Uterus (tissue), 4 donors: Measurements from ENCODE around the gene CEBPG. TPM values are rescaled to one million over a fixed set of nuclear protein-coding genes. Genes with fewer than 3 reads are reported as not detected.

Source experiments
- DNase-seq, 2 donors: peaks; one replicate each; pipeline ENCODE4 v3.0.0-alpha.2; 2019 to 2020
- H3K27ac ChIP-seq, 2 donors: fragments of 200-600 bp; sonication (generic); 1 replicate in 1 of 2; 2 replicates in 1 of 2; pipeline ENCODE4 v1.5.1; 2016 to 2018
- H3K27me3 ChIP-seq, 2 donors: fragments of 200-600 bp; sonication (generic); one replicate each; pipeline ENCODE4 v1.5.1; 2018 to 2019; ENCODE audit warnings: control low read depth in 1 of 2
- H3K36me3 ChIP-seq, 2 donors: fragments of 200-600 bp; sonication (generic); one replicate each; pipeline ENCODE4 v1.5.1; 2019; ENCODE audit warnings: control low read depth in 1 of 2
- H3K4me1 ChIP-seq, 2 donors: fragments of 200-600 bp; sonication (generic); one replicate each; pipeline ENCODE4 v1.5.1; 2018 to 2019; ENCODE audit warnings: control low read depth in 1 of 2
- H3K4me3 ChIP-seq, 2 donors: fragments of 200-600 bp; sonication (generic); 1 replicate in 1 of 2; 2 replicates in 1 of 2; pipeline ENCODE4 v1.5.1; 2018 to 2019; ENCODE audit warnings: mild to moderate bottlenecking in 1 of 2
- H3K9me3 ChIP-seq, 2 donors: fragments of 200-600 bp; sonication (generic); one replicate each; pipeline ENCODE4 v1.5.1; 2019; ENCODE audit warnings: control low read depth in 1 of 2
- CTCF ChIP-seq, 4 experiments: fragments of 200-600 bp in 2 of 4; fragments of 450-650 bp in 2 of 4; sonication (generic) in 2 of 4; IDR thresholded peaks; one replicate each; pipeline ENCODE4 v1.5.1; 2016 to 2019; ENCODE audit warnings: antibody characterized with exemption in 4 of 4, mild to moderate bottlenecking in 2 of 4, moderate library complexity in 1 of 4
- POLR2A ChIP-seq, 2 donors: fragments of 450-650 bp; IDR thresholded peaks; one replicate each; pipeline ENCODE4 v1.6.1; 2016; ENCODE audit warnings: antibody characterized with exemption in 2 of 2, mild to moderate bottlenecking in 1 of 2, moderate library complexity in 1 of 2
- intact Hi-C: fragments of 100-400 bp; cut with DNase I; formaldehyde crosslinking; loops from one replicate; pipeline ENCODE4 v1.15.1; 2023; ENCODE audit warnings: low total_unique reads
- total RNA-seq, 4 donors: library from RNA; depleted of rRNA in 3 of 4; stranded (reverse); fragments of >200 nt in 3 of 4; gene quantifications; one replicate each; pipeline versions ENCODE4 v1.1.0 to v1.2.4, GENCODE V29; 2014 to 2023
- donor health status: DM: yes; HTN: yes; CAD: no.

CEBPG gene
- total RNA-seq, 4 donors from 2014 or later = 10.3 to 33.3 (median 25.5) TPM

DNA sequence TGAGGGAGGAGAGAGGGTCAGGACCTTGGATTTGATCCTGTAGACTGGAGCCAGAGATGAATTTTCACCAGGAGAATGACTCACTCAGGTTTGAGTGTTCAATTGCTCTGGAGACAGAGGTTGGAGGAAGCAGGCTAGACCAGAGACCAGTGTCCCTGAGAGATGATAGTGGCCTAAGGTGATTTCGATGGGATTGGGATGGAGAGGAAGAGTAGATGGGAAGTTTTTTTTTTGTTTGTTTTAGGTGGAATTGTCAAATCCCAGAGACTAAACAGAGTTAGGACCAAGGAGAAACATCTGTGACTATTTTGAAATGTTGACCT, 2.3 kb downstream of the CEBPG start:
- TF ChIP-seq POLR2A (IDR thresholded peaks at IDR 0.05) = no peak
- TF ChIP-seq CTCF (IDR thresholded peaks at IDR 0.05) = no peak
- H3K27me3 ChIP-seq = no peaks in the 10 kb centered on the region
- intact Hi-C loops = no loop called here
- H3K9me3 ChIP-seq = no peaks in the 10 kb centered on the region
- H3K27ac ChIP-seq = peak overlapping the region; percentile 93 to 100
- DNase-seq = peak; percentile 61 to 69
- peaks cover 0 to 9% of the 10 kb centered on the region in 2 donors for H3K4me1 ChIP-seq
- no peak overlapping the region for H3K4me3 ChIP-seq
- no peaks in the 10 kb centered on the region for H3K36me3 ChIP-seq

GRCh38 chr19:33376423-33376822, 2.9 kb downstream of the CEBPG start:
- peaks cover 0 to 9% of the 10 kb centered on the region in 2 donors for H3K4me1 ChIP-seq
- H3K36me3 ChIP-seq = no peaks in the 10 kb centered on the region
- intact Hi-C loops = no loop called here
- DNase-seq = peak; percentile 67 to 85
- no peaks in the 10 kb centered on the region for H3K9me3 ChIP-seq
- H3K27ac ChIP-seq = peak overlapping the region; percentile 93 to 100
- TF ChIP-seq POLR2A (IDR thresholded peaks at IDR 0.05) = no peak
- no peak for TF ChIP-seq CTCF (IDR thresholded peaks at IDR 0.05)
- H3K4me3 ChIP-seq = no peak overlapping the region
- H3K27me3 ChIP-seq = no peaks in the 10 kb centered on the region

GRCh38 chr19:33376941-33377557, 3.5 kb downstream of the CEBPG start:
- Histone ChIP-seq H3K4me1 (peaks cover 0 to 9% of the 10 kb centered on the region in 2 donors), H3K27me3 (no peaks in the 10 kb centered on the region), H3K4me3 (no peak overlapping the region), H3K9me3 (no peaks in the 10 kb centered on the region), H3K36me3 (no peaks in the 10 kb centered on the region), H3K27ac (peak overlapping the region; percentile 4 to 100)
- no peak for DNase-seq
- intact Hi-C loops = no loop called here
- TF ChIP-seq CTCF (IDR thresholded peaks at IDR 0.05) (no peak), POLR2A (IDR thresholded peaks at IDR 0.05) (no peak)

DNA sequence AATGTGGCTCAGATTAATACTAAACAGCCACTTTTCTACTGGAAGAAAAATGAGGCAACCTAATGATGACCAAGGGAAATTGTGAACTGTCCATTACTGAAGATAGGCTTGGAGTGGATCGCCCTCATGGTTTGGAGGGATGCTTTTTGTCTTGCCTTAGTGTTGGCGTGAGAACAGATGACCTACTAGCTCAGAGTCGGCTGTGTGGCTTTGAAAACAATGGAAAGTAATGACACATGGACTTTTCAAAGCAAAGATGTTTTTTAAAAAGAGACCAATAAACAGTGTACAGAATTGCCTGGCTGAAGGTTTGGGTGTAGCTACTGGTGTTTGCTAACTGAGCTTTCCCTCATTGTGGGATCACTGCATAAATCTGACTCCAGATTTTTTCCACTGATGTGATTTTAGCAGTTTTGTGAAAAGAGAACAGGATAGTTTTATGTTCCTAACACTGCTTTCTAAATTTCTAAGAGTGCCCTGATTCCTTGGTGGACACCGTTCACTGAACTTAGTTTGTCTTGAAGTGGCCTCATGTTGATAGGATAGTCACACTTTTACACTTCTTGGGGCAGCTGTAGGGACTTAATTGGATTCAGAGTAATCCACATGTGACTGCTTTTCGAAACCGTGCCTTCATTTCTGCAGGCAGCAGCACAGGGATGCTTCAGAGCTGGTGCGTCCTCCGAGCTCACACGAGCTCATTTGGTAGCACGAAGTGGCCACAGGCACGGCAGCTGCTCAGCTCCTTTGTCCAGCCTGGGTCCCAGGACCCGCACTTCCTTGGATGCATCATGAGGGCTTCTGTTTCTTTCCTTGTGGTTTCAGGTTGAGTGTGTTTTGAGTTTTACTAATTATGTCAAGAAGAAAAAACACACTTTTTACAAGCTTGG, 4.3 kb downstream of the CEBPG start:
- H3K27ac ChIP-seq = peak overlapping the region; percentile 4 to 100
- no peak for TF ChIP-seq POLR2A (IDR thresholded peaks at IDR 0.05)
- no peak for TF ChIP-seq CTCF (IDR thresholded peaks at IDR 0.05)
- H3K9me3 ChIP-seq = no peaks in the 10 kb centered on the region
- no peaks in the 10 kb centered on the region for H3K36me3 ChIP-seq
- no peak overlapping the region for H3K4me3 ChIP-seq
- H3K27me3 ChIP-seq = no peaks in the 10 kb centered on the region
- intact Hi-C loops = no loop called here
- no peak for DNase-seq
- peaks cover 0 to 9% of the 10 kb centered on the region in 2 donors for H3K4me1 ChIP-seq

- DNase-seq = no peak
Measured at GRCh38 chr19:33379151-33379829, 5.8 kb downstream of the CEBPG start.

More at GRCh38 chr19:33379151-33379829, 5.8 kb downstream of the CEBPG start:
- intact Hi-C loops = no loop called here
- Histone ChIP-seq H3K4me3 (no peak overlapping the region), H3K4me1 (peaks cover 0 to 9% of the 10 kb centered on the region in 2 donors), H3K27me3 (no peaks in the 10 kb centered on the region), H3K27ac (no peak overlapping the region), H3K9me3 (no peaks in the 10 kb centered on the region), H3K36me3 (no peaks in the 10 kb centered on the region)
- no peak for TF ChIP-seq POLR2A (IDR thresholded peaks at IDR 0.05)
